ENCODE data around the gene TCEANC2. TPM values are rescaled to one million over a fixed set of nuclear protein-coding genes. Genes with fewer than 3 reads are reported as not detected.

The TCEANC2 gene
- polyA plus RNA-seq, 1 of the 3 experiments (the other 2 are of a cell fraction) = 4.7 TPM

DNA sequence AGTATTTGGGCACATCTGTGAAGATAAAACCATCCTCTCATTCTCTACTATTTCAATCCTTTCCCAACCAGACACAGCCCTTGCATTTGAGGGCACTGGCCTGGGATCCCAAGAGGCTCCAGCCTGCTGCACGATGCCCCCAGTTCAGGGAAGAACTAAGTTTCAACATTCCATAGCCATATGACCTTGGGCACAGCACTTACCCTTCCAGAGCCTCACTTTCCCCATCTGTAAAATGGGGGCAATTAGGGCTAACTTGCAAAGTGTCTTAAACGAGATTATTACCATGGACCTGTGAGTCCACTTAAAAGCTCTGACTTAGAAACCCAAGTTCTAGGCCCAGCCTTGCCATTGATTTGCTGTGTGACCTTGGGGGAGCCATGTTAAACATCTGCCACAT lies 76.5 kb downstream of the TCEANC2 start:
- Histone ChIP-seq H3K9ac (no peak overlapping the region), H3K36me3 (replicated peaks in 1 of 2; ENCODE audit: control insufficient read depth in 1 of 2, insufficient read depth in 2 of 2, low read length in 1 of 2) (no peaks in the 10 kb centered on the region), H3F3A (replicated peaks; ENCODE audit: insufficient read depth) (no peaks in the 10 kb centered on the region), H3K4me3 (ENCODE audit: low read depth in 2 of 2, low read length in 1 of 2) (no peak overlapping the region), H3K79me2 (ENCODE audit: insufficient read depth) (no peaks in the 10 kb centered on the region), H2AFZ (ENCODE audit: low read depth) (no peak overlapping the region), H3K27ac (ENCODE audit: low read depth in 2 of 2, low read length in 1 of 2) (no peak overlapping the region), H3K4me2 (no peak overlapping the region), H3K27me3 (ENCODE audit: insufficient read depth) (no peaks in the 10 kb centered on the region), H4K20me1 (ENCODE audit: insufficient read depth) (no peaks in the 10 kb centered on the region), H3K4me1 (ENCODE audit: control insufficient read depth in 1 of 2, insufficient read depth in 2 of 2, low read depth in 1 of 2, low read length in 1 of 2) (no peaks in the 10 kb centered on the region; a peak in 1 of 4 replicates), H3K9me3 (no peaks in the 10 kb centered on the region), H3K9me2 (no peaks in the 10 kb centered on the region)
- ChIA-PET CTCF (no interaction called here), POLR2A (no interaction called here)
- 20% methylated on average over 2 of the region's 2 CpGs for WGBS (ENCODE audit: low lambda C conversion rate)
- no peak for DNase-seq
- TF ChIP-seq FOSL2 (IDR thresholded peaks at IDR 0.05; ENCODE audit: borderline replicate concordance, low read depth) = no peak
- no peak for TF ChIP-seq NRF1 (IDR thresholded peaks at IDR 0.05; ENCODE audit: low read depth, low read length)
- TF ChIP-seq, protein P1, sequence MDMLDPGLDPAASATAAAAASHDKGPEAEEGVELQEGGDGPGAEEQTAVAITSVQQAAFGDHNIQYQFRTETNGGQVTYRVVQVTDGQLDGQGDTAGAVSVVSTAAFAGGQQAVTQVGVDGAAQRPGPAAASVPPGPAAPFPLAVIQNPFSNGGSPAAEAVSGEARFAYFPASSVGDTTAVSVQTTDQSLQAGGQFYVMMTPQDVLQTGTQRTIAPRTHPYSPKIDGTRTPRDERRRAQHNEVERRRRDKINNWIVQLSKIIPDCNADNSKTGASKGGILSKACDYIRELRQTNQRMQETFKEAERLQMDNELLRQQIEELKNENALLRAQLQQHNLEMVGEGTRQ (IDR thresholded peaks at IDR 0.05; ENCODE audit: borderline replicate concordance, low read depth, low read length) = no peak
- TF ChIP-seq FOXJ3 (CRISPR knock-in tag; IDR thresholded peaks at IDR 0.05) = no peak
- TF ChIP-seq, protein P2, sequence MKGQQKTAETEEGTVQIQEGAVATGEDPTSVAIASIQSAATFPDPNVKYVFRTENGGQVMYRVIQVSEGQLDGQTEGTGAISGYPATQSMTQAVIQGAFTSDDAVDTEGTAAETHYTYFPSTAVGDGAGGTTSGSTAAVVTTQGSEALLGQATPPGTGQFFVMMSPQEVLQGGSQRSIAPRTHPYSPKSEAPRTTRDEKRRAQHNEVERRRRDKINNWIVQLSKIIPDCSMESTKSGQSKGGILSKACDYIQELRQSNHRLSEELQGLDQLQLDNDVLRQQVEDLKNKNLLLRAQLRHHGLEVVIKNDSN (IDR thresholded peaks at IDR 0.05; ENCODE audit: borderline replicate concordance, low read depth) = no peak
- TF ChIP-seq POLR2AphosphoS5 (IDR thresholded peaks at IDR 0.05; ENCODE audit: low read depth, low read length) = no peak
- TF ChIP-seq NFIC (IDR thresholded peaks at IDR 0.05; ENCODE audit: borderline replicate concordance) = no peak
- no peak for TF ChIP-seq SMC3 (IDR thresholded peaks at IDR 0.05; ENCODE audit: low read depth, low read length)
- no peak for TF ChIP-seq MEF2A (IDR thresholded peaks at IDR 0.05; ENCODE audit: borderline replicate concordance, low read depth)
- no peak for TF ChIP-seq RXRA (IDR thresholded peaks at IDR 0.05; ENCODE audit: borderline replicate concordance, low read depth)
- no peak for TF ChIP-seq JUND (IDR thresholded peaks at IDR 0.05)
- TF ChIP-seq IRF3 (IDR thresholded peaks at IDR 0.05; ENCODE audit: low read depth, low read length) = no peak
- TF ChIP-seq YY1 (IDR thresholded peaks at IDR 0.05; ENCODE audit: low read depth) = no peak

DNA sequence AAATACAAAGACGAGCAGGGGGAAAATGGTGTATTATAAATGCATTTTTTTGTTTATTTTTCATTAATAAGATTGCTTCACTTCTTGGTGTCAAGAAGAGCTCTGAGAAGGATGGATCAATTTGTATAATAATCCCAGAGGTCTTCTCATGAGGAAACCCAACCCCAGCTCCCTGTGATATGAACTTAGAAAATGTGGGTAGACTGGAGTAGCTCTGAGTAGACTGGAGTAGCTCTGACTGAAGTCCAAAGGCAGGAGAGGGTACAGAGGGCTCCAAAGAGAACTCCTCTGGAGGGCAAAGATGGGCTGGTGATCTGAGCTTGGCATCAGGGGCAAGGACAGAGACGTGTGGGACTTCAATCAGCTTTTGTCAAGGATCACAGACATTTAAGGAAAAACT lies 78.0 kb downstream of the TCEANC2 start:
- no peaks in the 10 kb centered on the region for H4K20me1 ChIP-seq (ENCODE audit: insufficient read depth)
- no peak for DNase-seq
- H2AFZ ChIP-seq (ENCODE audit: low read depth) = no peak overlapping the region
- H3K9ac ChIP-seq = no peak overlapping the region
- H3K9me2 ChIP-seq = no peaks in the 10 kb centered on the region
- TF ChIP-seq TAF1 (IDR thresholded peaks at IDR 0.05; ENCODE audit: borderline replicate concordance, low read depth, low read length) (no peak), MEF2A (IDR thresholded peaks at IDR 0.05; ENCODE audit: borderline replicate concordance, low read depth) (no peak), ELF1 (IDR thresholded peaks at IDR 0.05) (no peak), SIN3A (IDR thresholded peaks at IDR 0.05; ENCODE audit: borderline replicate concordance, low read depth, low read length) (no peak), TCF12 (IDR thresholded peaks at IDR 0.05) (no peak), FOXM1 (IDR thresholded peaks at IDR 0.05; ENCODE audit: low read depth) (no peak), EZH2phosphoT487 (IDR thresholded peaks at IDR 0.05; ENCODE audit: borderline replicate concordance, low read depth) (no peak), YY1 (IDR thresholded peaks at IDR 0.05; ENCODE audit: low read depth) (no peak), NFIC (IDR thresholded peaks at IDR 0.05; ENCODE audit: borderline replicate concordance) (no peak)
- TF ChIP-seq, protein P3, sequence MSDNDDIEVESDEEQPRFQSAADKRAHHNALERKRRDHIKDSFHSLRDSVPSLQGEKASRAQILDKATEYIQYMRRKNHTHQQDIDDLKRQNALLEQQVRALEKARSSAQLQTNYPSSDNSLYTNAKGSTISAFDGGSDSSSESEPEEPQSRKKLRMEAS (IDR thresholded peaks at IDR 0.05; ENCODE audit: low read depth) = no peak
- TF ChIP-seq, protein P2 (IDR thresholded peaks at IDR 0.05; ENCODE audit: borderline replicate concordance, low read depth) = no peak
- no peaks in the 10 kb centered on the region for H3K9me3 ChIP-seq
- ChIA-PET POLR2A (no interaction called here), CTCF (interaction anchor here (1.0 to 2.1 kb wide), 3 partner anchors 10 to 358 kb away, joined by 3 to 13 read pairs (median 3); no protein-coding TSS in a partner anchor)
- WGBS (ENCODE audit: low lambda C conversion rate) = 77% methylated on average over 2 of the region's 2 CpGs
- no peaks in the 10 kb centered on the region for H3K36me3 ChIP-seq (replicated peaks in 1 of 2; ENCODE audit: control insufficient read depth in 1 of 2, insufficient read depth in 2 of 2, low read length in 1 of 2)
- no peak overlapping the region for H3K27ac ChIP-seq (ENCODE audit: low read depth in 2 of 2, low read length in 1 of 2)
- H3K4me2 ChIP-seq = no peak overlapping the region
- no peaks in the 10 kb centered on the region for H3K79me2 ChIP-seq (ENCODE audit: insufficient read depth)
- peaks cover 0 to 10% of the 10 kb centered on the region in 2 experiments; a peak in 2 of 4 replicates for H3K4me1 ChIP-seq (ENCODE audit: control insufficient read depth in 1 of 2, insufficient read depth in 2 of 2, low read depth in 1 of 2, low read length in 1 of 2)
- H3F3A ChIP-seq (replicated peaks; ENCODE audit: insufficient read depth) = no peaks in the 10 kb centered on the region
- no peaks in the 10 kb centered on the region for H3K27me3 ChIP-seq (ENCODE audit: insufficient read depth)
- H3K4me3 ChIP-seq (ENCODE audit: low read depth in 2 of 2, low read length in 1 of 2) = no peak overlapping the region

Measured in SK-N-SH (cell line).